IPS-20b (cell line): Measurements from ENCODE around the gene ZNF506.
A peak's percentile ranks its signal among the peaks of the same experiment; 100 is the strongest.
"Not testable (repeated sequence)": the region's sequence is repeated elsewhere in the genome, so short reads cannot be mapped to it uniquely, and the experiment has no call there.

Experiments used
- H3K27ac ChIP-seq: one replicate; pipeline ENCODE4 v1.5.1; 2013; ENCODE audit warnings: low read length
- H3K27me3 ChIP-seq: 2 replicates; pipeline ENCODE4 v1.6.1; 2013; ENCODE audit warnings: mild to moderate bottlenecking, low read length, inconsistent platforms; ENCODE audit not compliant: insufficient read depth
- H3K36me3 ChIP-seq: 2 replicates; pipeline ENCODE4 v1.6.1; 2013; ENCODE audit warnings: low read depth, mild to moderate bottlenecking, inconsistent platforms, low read length, moderate library complexity; ENCODE audit not compliant: insufficient read depth
- H3K4me1 ChIP-seq: 2 replicates; pipeline ENCODE4 v1.6.1; 2013; ENCODE audit warnings: mild to moderate bottlenecking, control low read depth, inconsistent platforms, low read length, moderate library complexity; ENCODE audit not compliant: insufficient read depth
- H3K4me3 ChIP-seq: 2 replicates; pipeline ENCODE4 v1.5.1; 2013; ENCODE audit warnings: mild to moderate bottlenecking, low read length, inconsistent platforms
- H3K9ac ChIP-seq: 2 replicates; pipeline ENCODE4 v1.6.1; 2013; ENCODE audit warnings: low read depth, mild to moderate bottlenecking, inconsistent platforms, low read length, moderate library complexity
- H3K9me3 ChIP-seq: 2 replicates; pipeline ENCODE4 v1.6.1; 2013; ENCODE audit warnings: mild to moderate bottlenecking, low read depth, low read length, inconsistent platforms; ENCODE audit not compliant: insufficient read depth

Gene ZNF506

GRCh38 chr19:19823916-19824315 lies 2.4 kb upstream of the ZNF506 start:
- H3K9ac ChIP-seq = no peak overlapping the region
- H3K4me1 ChIP-seq = no peaks in the 10 kb centered on the region
- peaks cover 58% of the 10 kb centered on the region for H3K9me3 ChIP-seq
- H3K27ac ChIP-seq = no peak overlapping the region
- no peak overlapping the region for H3K4me3 ChIP-seq
- no peaks in the 10 kb centered on the region for H3K36me3 ChIP-seq
- H3K27me3 ChIP-seq = no peaks in the 10 kb centered on the region

- not testable (repeated sequence) for H3K4me1 ChIP-seq, H3K36me3 ChIP-seq, H3K27me3 ChIP-seq, H3K27ac ChIP-seq, H3K4me3 ChIP-seq, H3K9ac ChIP-seq
- H3K9me3 ChIP-seq = peaks cover 48% of the 10 kb centered on the region
Measured at GRCh38 chr19:19821976-19822375, 426 bp upstream of the ZNF506 start.

- Histone ChIP-seq H3K9me3 (peaks cover 38% of the 10 kb centered on the region), H3K4me3 (peak overlapping the region; percentile 84; the same call in 1 of the 2 replicates), H3K9ac (peak overlapping the region; percentile 79; the same call in 1 of the 2 replicates), H3K27ac (no peak overlapping the region), H3K36me3 (no peaks in the 10 kb centered on the region), H3K27me3 (no peaks in the 10 kb centered on the region), H3K4me1 (no peaks in the 10 kb centered on the region)
Measured at GRCh38 chr19:19820774-19821320, 703 bp downstream of the ZNF506 start.

GRCh38 chr19:19817357-19817756 lies 4.2 kb downstream of the ZNF506 start:
- H3K9me3 ChIP-seq = peaks cover 6% of the 10 kb centered on the region; the same call in 1 of the 2 replicates
- H3K36me3 ChIP-seq = no peaks in the 10 kb centered on the region
- H3K27ac ChIP-seq = no peak overlapping the region
- H3K27me3 ChIP-seq = no peaks in the 10 kb centered on the region
- H3K4me1 ChIP-seq = no peaks in the 10 kb centered on the region
- H3K9ac ChIP-seq = no peak overlapping the region
- H3K4me3 ChIP-seq = no peak overlapping the region

- no peaks in the 10 kb centered on the region for H3K4me1 ChIP-seq
- no peaks in the 10 kb centered on the region for H3K36me3 ChIP-seq
- no peaks in the 10 kb centered on the region for H3K27me3 ChIP-seq
- no peak overlapping the region for H3K27ac ChIP-seq
- peaks cover 6% of the 10 kb centered on the region; the same call in 1 of the 2 replicates for H3K9me3 ChIP-seq
- no peak overlapping the region for H3K4me3 ChIP-seq
- H3K9ac ChIP-seq = no peak overlapping the region
Measured at GRCh38 chr19:19816679-19817078, 4.9 kb downstream of the ZNF506 start.

- H3K27me3 ChIP-seq, H3K27ac ChIP-seq, H3K9me3 ChIP-seq, H3K4me1 ChIP-seq, H3K4me3 ChIP-seq, H3K9ac ChIP-seq, H3K36me3 ChIP-seq: not testable (repeated sequence)
Measured at GRCh38 chr19:19811999-19812398, 9.6 kb downstream of the ZNF506 start.

DNA sequence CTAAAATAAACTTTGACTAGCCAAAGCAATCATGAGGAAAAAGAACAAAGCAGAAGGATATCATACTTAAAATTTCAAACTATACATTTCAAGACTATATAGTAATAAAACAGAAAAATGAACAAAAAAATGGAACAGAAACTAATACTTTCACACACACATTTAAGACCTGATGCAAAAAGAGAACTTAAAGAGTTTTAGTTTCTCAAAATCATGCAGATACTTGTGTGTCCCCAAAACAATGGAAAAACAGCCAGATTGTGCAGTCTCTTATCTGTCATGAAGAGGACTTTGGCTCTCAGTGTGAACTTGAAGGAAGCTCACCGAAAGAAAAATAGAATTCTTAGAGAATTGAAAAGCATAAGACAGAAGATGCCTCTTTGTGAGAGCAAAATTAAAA lies 16.1 kb downstream of the ZNF506 start:
- Histone ChIP-seq H3K9ac (no peak overlapping the region), H3K27me3 (no peaks in the 10 kb centered on the region), H3K4me3 (no peak overlapping the region), H3K27ac (no peak overlapping the region), H3K9me3 (peaks cover 4% of the 10 kb centered on the region), H3K4me1 (no peaks in the 10 kb centered on the region), H3K36me3 (peaks cover 6% of the 10 kb centered on the region; the same call in 1 of the 2 replicates)

DNA sequence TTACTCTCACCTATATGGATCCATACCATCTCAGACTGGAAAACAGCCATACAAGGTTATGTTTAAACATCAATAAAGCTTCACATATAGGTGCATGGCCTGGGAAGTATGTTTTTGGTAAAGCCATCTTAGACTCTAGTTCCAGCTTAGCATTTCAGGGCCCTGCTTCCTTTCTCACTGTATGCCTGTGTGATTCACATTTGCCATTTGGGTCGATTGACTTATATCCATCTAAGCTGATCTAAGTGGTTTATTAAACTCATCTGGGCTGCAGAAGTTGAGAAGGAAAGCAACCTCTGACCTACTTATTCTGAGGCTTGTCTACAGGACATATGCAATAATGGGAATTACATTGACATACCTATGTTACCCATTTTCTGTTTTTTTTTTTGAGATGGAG lies 33.5 kb downstream of the ZNF506 start:
- H3K9ac ChIP-seq = no peak overlapping the region
- H3K27me3 ChIP-seq = no peaks in the 10 kb centered on the region
- H3K4me1 ChIP-seq = no peaks in the 10 kb centered on the region
- no peaks in the 10 kb centered on the region for H3K9me3 ChIP-seq
- H3K4me3 ChIP-seq = no peak overlapping the region
- no peak overlapping the region for H3K27ac ChIP-seq
- peaks cover 39% of the 10 kb centered on the region for H3K36me3 ChIP-seq

GRCh38 chr19:19785476-19785875 lies 36.1 kb downstream of the ZNF506 start:
- peaks cover 26% of the 10 kb centered on the region for H3K36me3 ChIP-seq
- H3K4me3 ChIP-seq = not testable (repeated sequence)

GRCh38 chr19:19782783-19783182 lies 38.8 kb downstream of the ZNF506 start:
- H3K27ac ChIP-seq = no peak overlapping the region
- H3K9ac ChIP-seq = no peak overlapping the region
- no peak overlapping the region for H3K4me3 ChIP-seq
- H3K36me3 ChIP-seq = peaks cover 17% of the 10 kb centered on the region; the same call in 1 of the 2 replicates
- no peaks in the 10 kb centered on the region for H3K9me3 ChIP-seq
- no peaks in the 10 kb centered on the region for H3K27me3 ChIP-seq
- H3K4me1 ChIP-seq = no peaks in the 10 kb centered on the region

More at GRCh38 chr19:19785476-19785875, 36.1 kb downstream of the ZNF506 start:
- not testable (repeated sequence) for H3K4me1 ChIP-seq, H3K27me3 ChIP-seq, H3K9ac ChIP-seq, H3K27ac ChIP-seq, H3K9me3 ChIP-seq

DNA sequence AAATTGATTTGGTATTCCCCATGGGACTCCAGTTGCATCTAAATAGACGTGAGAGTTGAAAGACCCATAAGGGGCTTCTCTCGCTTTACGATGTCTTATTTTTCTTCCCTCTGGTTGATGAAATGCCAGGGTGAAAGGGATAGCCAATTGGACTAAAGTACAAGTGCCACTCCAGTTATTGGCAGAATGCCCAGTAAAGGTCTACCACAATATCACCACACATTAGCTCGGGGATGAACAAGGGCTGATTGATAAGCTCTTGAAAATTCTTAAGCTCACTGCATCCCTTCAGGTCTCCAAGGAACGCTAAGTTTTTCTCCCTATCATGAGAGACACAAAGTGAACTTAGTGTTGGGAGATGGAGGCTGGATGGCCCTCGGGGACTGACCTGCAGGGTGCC lies 39.8 kb downstream of the ZNF506 start:
- not testable (repeated sequence) for H3K27me3 ChIP-seq, H3K9ac ChIP-seq, H3K4me3 ChIP-seq, H3K4me1 ChIP-seq, H3K27ac ChIP-seq, H3K9me3 ChIP-seq
- peaks cover 11% of the 10 kb centered on the region; the same call in 1 of the 2 replicates for H3K36me3 ChIP-seq

DNA sequence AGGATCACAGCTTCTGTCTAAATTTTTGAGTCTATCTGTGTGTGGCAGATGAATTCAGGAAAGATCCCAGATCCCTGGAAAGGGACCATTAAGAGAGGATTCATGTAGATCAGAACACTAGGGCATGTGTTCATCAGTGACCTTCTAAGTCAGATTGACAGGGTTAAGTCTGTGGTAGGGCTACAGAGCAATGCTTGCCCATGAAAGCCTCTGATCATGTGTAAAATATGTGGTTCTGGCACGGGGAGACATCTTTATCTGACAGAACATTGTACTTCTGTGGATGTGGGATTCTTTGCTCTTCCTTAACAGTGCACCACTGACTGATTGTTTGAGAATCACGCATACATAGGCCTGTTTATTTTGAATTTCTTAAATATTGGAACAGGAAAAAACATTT lies 42.9 kb downstream of the ZNF506 start:
- no peaks in the 10 kb centered on the region for H3K9me3 ChIP-seq
- H3K27ac ChIP-seq = no peak overlapping the region
- peaks cover 6% of the 10 kb centered on the region; the same call in 1 of the 2 replicates for H3K4me1 ChIP-seq
- H3K36me3 ChIP-seq = peaks cover 11% of the 10 kb centered on the region; the same call in 1 of the 2 replicates
- H3K9ac ChIP-seq = no peak overlapping the region
- H3K27me3 ChIP-seq = no peaks in the 10 kb centered on the region
- H3K4me3 ChIP-seq = no peak overlapping the region
